Skeletal muscle cell (primary cell): ENCODE data around the gene OSBPL2.

ENCODE experiments used
- DNase-seq: peaks from one replicate; pipeline ENCODE4 v3.0.0-alpha.2; 2010; ENCODE audit warnings: low read depth
- H3K4me3 ChIP-seq: 2 replicates; pipeline ENCODE4 v1.5.1; 2011; ENCODE audit warnings: low read depth, mild to moderate bottlenecking, control low read depth, low read length, moderate library complexity

OSBPL2 gene

GRCh38 chr20:62329389-62330377, 91.4 kb downstream of the OSBPL2 start:
- no peak overlapping the region for H3K4me3 ChIP-seq
- DNase-seq: no peak

GRCh38 chr20:62330576-62331317, 92.4 kb downstream of the OSBPL2 start:
- no peak for DNase-seq
- H3K4me3 ChIP-seq: no peak overlapping the region

- no peak for DNase-seq
- no peak overlapping the region for H3K4me3 ChIP-seq
These were observed 93.0 kb downstream of the OSBPL2 start for GRCh38 chr20:62331347-62331746.

- DNase-seq: no peak
- no peak overlapping the region for H3K4me3 ChIP-seq
These were observed 94.1 kb downstream of the OSBPL2 start for GRCh38 chr20:62332421-62332820.

- H3K4me3 ChIP-seq: no peak overlapping the region
- no peak for DNase-seq
These were observed 94.9 kb downstream of the OSBPL2 start for GRCh38 chr20:62332989-62333819.

- no peak for DNase-seq
- no peak overlapping the region for H3K4me3 ChIP-seq
These were observed 95.7 kb downstream of the OSBPL2 start for GRCh38 chr20:62333820-62334595.

GRCh38 chr20:62334881-62335280, 96.6 kb downstream of the OSBPL2 start:
- DNase-seq: no peak
- no peak overlapping the region for H3K4me3 ChIP-seq

- no peak overlapping the region for H3K4me3 ChIP-seq
- DNase-seq: no peak
These were observed 97.2 kb downstream of the OSBPL2 start for GRCh38 chr20:62335532-62335931.

GRCh38 chr20:62336329-62336728, 98.0 kb downstream of the OSBPL2 start:
- no peak overlapping the region for H3K4me3 ChIP-seq
- DNase-seq: no peak

- no peak for DNase-seq
- H3K4me3 ChIP-seq: no peak overlapping the region
These were observed 98.6 kb downstream of the OSBPL2 start for GRCh38 chr20:62336775-62337557.

- no peak overlapping the region for H3K4me3 ChIP-seq
- DNase-seq: no peak
These were observed 99.4 kb downstream of the OSBPL2 start for GRCh38 chr20:62337558-62338293.

- DNase-seq: no peak
- H3K4me3 ChIP-seq: no peak overlapping the region
These were observed 99.9 kb downstream of the OSBPL2 start for GRCh38 chr20:62338294-62338620.

GRCh38 chr20:62339647-62340062, 101.3 kb downstream of the OSBPL2 start:
- H3K4me3 ChIP-seq: no peak overlapping the region

GRCh38 chr20:62342910-62343309, 104.6 kb downstream of the OSBPL2 start:
- no peak for DNase-seq
- H3K4me3 ChIP-seq: no peak overlapping the region

More at GRCh38 chr20:62339647-62340062, 101.3 kb downstream of the OSBPL2 start:
- no peak for DNase-seq

- no peak for DNase-seq
These were observed 105.8 kb downstream of the OSBPL2 start for GRCh38 chr20:62344092-62344491.

GRCh38 chr20:62344782-62345181, 106.5 kb downstream of the OSBPL2 start:
- no peak for DNase-seq
- no peak overlapping the region for H3K4me3 ChIP-seq

More at GRCh38 chr20:62344092-62344491, 105.8 kb downstream of the OSBPL2 start:
- no peak overlapping the region for H3K4me3 ChIP-seq
